ENCODE measurements around the gene TMEM131L.

Gene TMEM131L

DNA sequence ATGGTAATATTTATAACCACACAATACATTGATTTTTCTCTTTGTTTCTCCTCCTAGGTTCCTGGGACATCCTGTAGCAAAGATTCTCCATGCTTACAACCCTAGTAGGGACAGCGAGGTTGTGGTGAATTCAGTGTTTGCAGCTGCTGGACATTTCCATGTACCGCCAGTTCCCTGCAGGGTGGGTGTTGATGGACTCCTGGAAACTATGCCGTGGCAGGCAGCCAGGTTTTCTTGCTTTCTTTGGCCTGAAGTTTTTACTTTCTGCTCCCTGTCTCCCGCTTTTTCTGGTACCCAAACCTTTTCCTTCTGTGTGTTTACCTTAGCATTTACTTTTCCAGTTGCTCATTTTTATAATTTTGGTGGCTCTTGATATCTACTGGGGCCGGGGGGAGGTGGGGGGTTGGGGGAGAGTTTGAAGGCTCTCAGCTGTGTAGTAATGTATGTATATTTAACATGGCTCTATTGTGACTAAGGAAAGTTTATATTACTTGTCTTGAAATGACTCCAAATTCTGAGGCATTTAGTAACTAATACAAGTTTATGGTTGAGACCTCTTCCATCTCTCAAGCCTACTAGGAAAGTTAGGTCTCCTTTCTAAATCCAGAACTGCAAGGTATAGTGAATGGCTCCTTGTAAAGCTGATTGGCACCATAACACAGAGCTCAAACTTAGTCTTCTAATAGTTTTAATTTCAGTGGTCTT, 89.7 kb downstream of the TMEM131L start:
- Histone ChIP-seq H3K9me3 (replicated peaks; ENCODE audit: insufficient read depth, low read length) (no peaks in the 10 kb centered on the region), H3K27me3 (replicated peaks; ENCODE audit: insufficient read depth, low read length) (no peaks in the 10 kb centered on the region), H3K9ac (ENCODE audit: low read length) (no peak overlapping the region), H3K36me3 (replicated peaks; ENCODE audit: insufficient read depth, low read length) (no peaks in the 10 kb centered on the region), H3K4me2 (ENCODE audit: low read depth, low read length) (no peak overlapping the region), H3K27ac (ENCODE audit: low read length) (no peak overlapping the region), H3K9me2 (replicated peaks; ENCODE audit: insufficient read depth, low read length) (no peaks in the 10 kb centered on the region), H3K4me3 (ENCODE audit: low read length) (no peak overlapping the region), H3K79me2 (ENCODE audit: low read length) (no peaks in the 10 kb centered on the region), H3K4me1 (ENCODE audit: low read length) (0 out of 2 replicates have a peak, but pooled peaks cover 3% of the 10 kb centered on the region), H2AFZ (ENCODE audit: low read length) (no peak overlapping the region), H4K20me1 (ENCODE audit: insufficient read depth, low read length) (no peaks in the 10 kb centered on the region), H3F3A (ENCODE audit: insufficient read depth, low read length) (no peaks in the 10 kb centered on the region)
- TF ChIP-seq EZH2 (optimal IDR thresholded peaks at IDR 0.05; ENCODE audit: low read depth, low read length) (no peak), EZH2phosphoT487 (IDR thresholded peaks at IDR 0.05; ENCODE audit: low read length) (no peak)
- TF ChIP-seq, protein P1, sequence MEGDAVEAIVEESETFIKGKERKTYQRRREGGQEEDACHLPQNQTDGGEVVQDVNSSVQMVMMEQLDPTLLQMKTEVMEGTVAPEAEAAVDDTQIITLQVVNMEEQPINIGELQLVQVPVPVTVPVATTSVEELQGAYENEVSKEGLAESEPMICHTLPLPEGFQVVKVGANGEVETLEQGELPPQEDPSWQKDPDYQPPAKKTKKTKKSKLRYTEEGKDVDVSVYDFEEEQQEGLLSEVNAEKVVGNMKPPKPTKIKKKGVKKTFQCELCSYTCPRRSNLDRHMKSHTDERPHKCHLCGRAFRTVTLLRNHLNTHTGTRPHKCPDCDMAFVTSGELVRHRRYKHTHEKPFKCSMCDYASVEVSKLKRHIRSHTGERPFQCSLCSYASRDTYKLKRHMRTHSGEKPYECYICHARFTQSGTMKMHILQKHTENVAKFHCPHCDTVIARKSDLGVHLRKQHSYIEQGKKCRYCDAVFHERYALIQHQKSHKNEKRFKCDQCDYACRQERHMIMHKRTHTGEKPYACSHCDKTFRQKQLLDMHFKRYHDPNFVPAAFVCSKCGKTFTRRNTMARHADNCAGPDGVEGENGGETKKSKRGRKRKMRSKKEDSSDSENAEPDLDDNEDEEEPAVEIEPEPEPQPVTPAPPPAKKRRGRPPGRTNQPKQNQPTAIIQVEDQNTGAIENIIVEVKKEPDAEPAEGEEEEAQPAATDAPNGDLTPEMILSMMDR (IDR thresholded peaks at IDR 0.05; ENCODE audit: low read length): no peak
- DNase-seq: no peak

DNA sequence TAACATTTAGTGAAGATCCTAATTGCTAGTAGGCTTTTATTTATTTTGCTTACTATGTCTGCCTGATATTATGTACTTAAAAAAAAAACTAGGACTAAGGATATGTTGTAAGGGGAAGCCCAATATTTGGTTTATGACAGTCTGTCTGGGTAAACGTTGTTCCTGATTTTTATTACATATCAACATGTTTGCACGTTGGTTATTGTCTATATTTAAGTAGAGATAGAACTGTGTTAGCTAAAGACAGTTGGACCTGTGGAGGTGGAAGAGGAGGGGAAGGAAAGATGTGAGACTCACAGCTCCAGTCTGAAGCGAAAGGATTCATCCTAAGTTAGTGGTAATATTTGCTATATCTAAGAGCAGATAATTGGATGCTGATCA, 90.3 kb downstream of the TMEM131L start:
- Histone ChIP-seq H3K9me2 (replicated peaks; ENCODE audit: insufficient read depth, low read length) (no peaks in the 10 kb centered on the region), H3K9ac (ENCODE audit: low read length) (no peak overlapping the region), H3K4me1 (ENCODE audit: low read length) (0 out of 2 replicates have a peak, but pooled peaks cover 3% of the 10 kb centered on the region), H3K27me3 (replicated peaks; ENCODE audit: insufficient read depth, low read length) (no peaks in the 10 kb centered on the region), H2AFZ (ENCODE audit: low read length) (no peak overlapping the region), H3K9me3 (replicated peaks; ENCODE audit: insufficient read depth, low read length) (no peaks in the 10 kb centered on the region), H4K20me1 (ENCODE audit: insufficient read depth, low read length) (no peaks in the 10 kb centered on the region), H3F3A (ENCODE audit: insufficient read depth, low read length) (no peaks in the 10 kb centered on the region), H3K36me3 (replicated peaks; ENCODE audit: insufficient read depth, low read length) (no peaks in the 10 kb centered on the region), H3K4me3 (ENCODE audit: low read length) (no peak overlapping the region), H3K4me2 (ENCODE audit: low read depth, low read length) (no peak overlapping the region), H3K27ac (ENCODE audit: low read length) (no peak overlapping the region), H3K79me2 (ENCODE audit: low read length) (no peaks in the 10 kb centered on the region)
- no peak for DNase-seq
- TF ChIP-seq EZH2phosphoT487 (IDR thresholded peaks at IDR 0.05; ENCODE audit: low read length) (no peak), EZH2 (optimal IDR thresholded peaks at IDR 0.05; ENCODE audit: low read depth, low read length) (no peak)
- TF ChIP-seq, protein P1 (IDR thresholded peaks at IDR 0.05; ENCODE audit: low read length): no peak

DNA sequence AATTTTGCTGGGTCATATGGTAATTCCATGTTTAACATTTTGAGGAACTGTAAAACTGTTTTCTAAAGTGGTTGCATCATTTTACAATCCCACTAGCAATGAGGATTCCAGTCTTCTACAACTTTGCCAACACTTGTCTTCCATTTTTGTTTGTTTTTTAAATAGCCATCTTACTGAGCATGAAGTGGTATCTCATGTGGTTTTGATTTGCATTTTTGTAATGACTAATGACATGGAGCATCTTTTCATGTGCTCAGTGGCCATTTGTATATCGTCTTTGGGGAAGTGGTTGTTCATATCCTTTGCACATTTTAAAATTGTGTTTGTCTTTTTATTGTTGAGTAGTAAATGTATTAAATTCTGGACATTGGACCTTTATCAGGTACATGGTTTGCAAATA, 94.7 kb downstream of the TMEM131L start:
- Histone ChIP-seq H3F3A (ENCODE audit: insufficient read depth, low read length) (no peaks in the 10 kb centered on the region), H3K36me3 (replicated peaks; ENCODE audit: insufficient read depth, low read length) (no peaks in the 10 kb centered on the region), H3K4me1 (ENCODE audit: low read length) (no peaks in the 10 kb centered on the region), H4K20me1 (ENCODE audit: insufficient read depth, low read length) (no peaks in the 10 kb centered on the region), H3K9ac (ENCODE audit: low read length) (no peak overlapping the region), H3K4me3 (ENCODE audit: low read length) (no peak overlapping the region), H3K9me3 (replicated peaks; ENCODE audit: insufficient read depth, low read length) (no peaks in the 10 kb centered on the region), H3K4me2 (ENCODE audit: low read depth, low read length) (no peak overlapping the region), H3K27ac (ENCODE audit: low read length) (no peak overlapping the region), H3K27me3 (replicated peaks; ENCODE audit: insufficient read depth, low read length) (no peaks in the 10 kb centered on the region), H2AFZ (ENCODE audit: low read length) (no peak overlapping the region), H3K79me2 (ENCODE audit: low read length) (no peaks in the 10 kb centered on the region), H3K9me2 (replicated peaks; ENCODE audit: insufficient read depth, low read length) (no peaks in the 10 kb centered on the region)
- DNase-seq: no peak
- TF ChIP-seq, protein P1 (IDR thresholded peaks at IDR 0.05; ENCODE audit: low read length): no peak
- TF ChIP-seq EZH2phosphoT487 (IDR thresholded peaks at IDR 0.05; ENCODE audit: low read length): no peak
